Stimulated activated CD8-positive, alpha-beta memory T cell treated with anti-CD3 and anti-CD28 coated beads, Interleukin-2, amount 100 ng/mL, for 48 hours (primary cell): ENCODE results near the gene WDR26.
"Not testable (repeated sequence)": the region's sequence is repeated elsewhere in the genome, so short reads cannot be mapped to it uniquely, and the experiment has no call there.

Experiments
- DNase-seq, 2 donors: peaks; one replicate each; pipeline ENCODE4 v3.0.0-alpha.2; 2020; ENCODE audit warnings: low read depth in 2 of 2

WDR26 gene

GRCh38 chr1:224433701-224434672, 610 bp downstream of the WDR26 start:
- peak; percentile 13 to 22 for DNase-seq

- peak in 1 of 2 donors; percentile 14 for DNase-seq
These were observed 1.4 kb downstream of the WDR26 start for GRCh38 chr1:224433041-224433691.

- no peak for DNase-seq
These were observed 1.9 kb downstream of the WDR26 start for GRCh38 chr1:224432672-224433040.

- DNase-seq, result no peak
These were observed 2.5 kb downstream of the WDR26 start for GRCh38 chr1:224432146-224432545.

GRCh38 chr1:224431726-224432125, 2.9 kb downstream of the WDR26 start:
- DNase-seq, result no peak

- no peak for DNase-seq
These were observed 4.0 kb downstream of the WDR26 start for GRCh38 chr1:224430511-224431113.

- DNase-seq, result no peak
These were observed 4.8 kb downstream of the WDR26 start for GRCh38 chr1:224429616-224430326.

GRCh38 chr1:224428713-224429112, 5.9 kb downstream of the WDR26 start:
- not testable (repeated sequence) for DNase-seq

GRCh38 chr1:224427346-224427745, 7.3 kb downstream of the WDR26 start:
- no peak for DNase-seq

GRCh38 chr1:224426869-224427268, 7.7 kb downstream of the WDR26 start:
- DNase-seq, result not testable (repeated sequence)

- no peak for DNase-seq
These were observed 9.2 kb downstream of the WDR26 start for GRCh38 chr1:224425279-224425884.

- DNase-seq, result no peak
These were observed 14.5 kb downstream of the WDR26 start for GRCh38 chr1:224420106-224420505.

GRCh38 chr1:224411766-224412165, 22.8 kb downstream of the WDR26 start:
- DNase-seq, result no peak

GRCh38 chr1:224408294-224408590, 26.4 kb downstream of the WDR26 start:
- no peak for DNase-seq

GRCh38 chr1:224407571-224408293, 26.9 kb downstream of the WDR26 start:
- DNase-seq, result no peak

GRCh38 chr1:224406216-224406615, 28.4 kb downstream of the WDR26 start:
- DNase-seq, result no peak

GRCh38 chr1:224405604-224405970, 29.0 kb downstream of the WDR26 start:
- DNase-seq, result no peak

GRCh38 chr1:224404916-224405603, 29.5 kb downstream of the WDR26 start:
- DNase-seq, result no peak

- no peak for DNase-seq
These were observed 32.0 kb downstream of the WDR26 start for GRCh38 chr1:224402472-224403036.

- no peak for DNase-seq
These were observed 34.7 kb downstream of the WDR26 start for GRCh38 chr1:224399887-224400286.
